ENCODE measurements around the gene CFAP100.

DNA sequence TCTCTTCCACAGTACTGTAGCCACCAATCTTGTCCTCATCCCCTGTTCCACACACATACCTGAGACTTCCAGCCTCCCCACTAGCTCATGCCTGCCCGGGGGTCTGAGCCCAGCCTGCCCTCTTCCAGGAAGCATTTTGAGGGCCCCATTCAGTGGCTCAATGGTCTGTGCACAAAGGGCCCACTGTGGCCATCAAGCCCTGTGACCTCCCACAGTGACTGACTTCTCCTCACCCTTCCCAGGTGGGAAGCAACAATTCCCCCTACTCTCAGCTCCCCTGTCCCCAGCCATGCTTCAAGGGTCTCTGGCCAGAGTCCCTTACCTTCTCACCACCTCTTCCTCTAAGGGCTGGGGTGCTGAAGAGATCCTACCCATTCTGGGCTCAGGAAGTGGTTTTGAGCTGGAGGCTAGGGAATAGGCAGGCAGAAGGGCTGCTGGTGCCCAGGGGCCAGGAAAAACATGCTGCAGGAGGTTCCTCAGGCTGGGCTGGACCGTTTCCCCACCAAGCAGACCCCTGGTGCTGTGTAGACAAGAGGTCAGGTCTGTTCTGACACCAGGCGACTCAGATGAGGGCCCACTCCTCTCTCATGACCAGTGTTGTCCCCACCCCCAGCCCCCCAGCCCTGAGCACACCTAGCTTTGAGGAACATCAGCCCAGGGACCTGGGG is 34.5 kb upstream of the CFAP100 start:
- TF ChIP-seq, protein P1, sequence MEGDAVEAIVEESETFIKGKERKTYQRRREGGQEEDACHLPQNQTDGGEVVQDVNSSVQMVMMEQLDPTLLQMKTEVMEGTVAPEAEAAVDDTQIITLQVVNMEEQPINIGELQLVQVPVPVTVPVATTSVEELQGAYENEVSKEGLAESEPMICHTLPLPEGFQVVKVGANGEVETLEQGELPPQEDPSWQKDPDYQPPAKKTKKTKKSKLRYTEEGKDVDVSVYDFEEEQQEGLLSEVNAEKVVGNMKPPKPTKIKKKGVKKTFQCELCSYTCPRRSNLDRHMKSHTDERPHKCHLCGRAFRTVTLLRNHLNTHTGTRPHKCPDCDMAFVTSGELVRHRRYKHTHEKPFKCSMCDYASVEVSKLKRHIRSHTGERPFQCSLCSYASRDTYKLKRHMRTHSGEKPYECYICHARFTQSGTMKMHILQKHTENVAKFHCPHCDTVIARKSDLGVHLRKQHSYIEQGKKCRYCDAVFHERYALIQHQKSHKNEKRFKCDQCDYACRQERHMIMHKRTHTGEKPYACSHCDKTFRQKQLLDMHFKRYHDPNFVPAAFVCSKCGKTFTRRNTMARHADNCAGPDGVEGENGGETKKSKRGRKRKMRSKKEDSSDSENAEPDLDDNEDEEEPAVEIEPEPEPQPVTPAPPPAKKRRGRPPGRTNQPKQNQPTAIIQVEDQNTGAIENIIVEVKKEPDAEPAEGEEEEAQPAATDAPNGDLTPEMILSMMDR (IDR thresholded peaks at IDR 0.05), result no peak
- TF ChIP-seq POLR2A (IDR thresholded peaks at IDR 0.05; ENCODE audit: low read depth), result no peak
